Adrenal gland (tissue), 12 donors: Measurements from ENCODE around the gene FARSB. TPM values are rescaled to one million over a fixed set of nuclear protein-coding genes. Genes with fewer than 3 reads are reported as not detected.

Experiments
- DNase-seq, 7 donors: peaks; one replicate each; pipeline ENCODE4 v3.0.0-alpha.2; 2019 to 2020
- H3K27ac ChIP-seq, 5 donors: fragments of 200-600 bp; sonication (generic) in 4 of 5; 1 replicate in 3 of 5; 2 replicates in 2 of 5; pipeline versions ENCODE4 v1.5.1 to v1.8.0; 2016 to 2020; ENCODE audit warnings: mild to moderate bottlenecking in 1 of 5
- H3K27me3 ChIP-seq: fragments of 200-600 bp; 2 replicates; pipeline ENCODE4 v1.8.0; 2021
- H3K36me3 ChIP-seq, 2 donors: fragments of 200-600 bp; replicated peaks in 1 of 2; 1 replicate in 1 of 2; 2 replicates in 1 of 2; pipeline versions ENCODE4 v1.5.1 to v1.8.0; 2018 to 2022
- H3K4me1 ChIP-seq, 2 donors: fragments of 200-600 bp; replicated peaks in 1 of 2; 1 replicate in 1 of 2; 2 replicates in 1 of 2; pipeline versions ENCODE4 v1.5.1 to v1.8.0; 2018 to 2021
- H3K4me3 ChIP-seq, 4 donors: fragments of 200-600 bp; sonication (generic) in 3 of 4; one replicate each; pipeline ENCODE4 v1.5.1; 2016 to 2018
- H3K9me3 ChIP-seq, 3 donors: fragments of 200-600 bp; sonication (generic) in 1 of 3; replicated peaks in 1 of 3; 1 replicate in 2 of 3; 2 replicates in 1 of 3; pipeline versions ENCODE4 v1.5.1 to v1.8.0; 2016 to 2021
- CTCF ChIP-seq, 6 experiments: fragments of 450-650 bp in 4 of 6; fragments of 200-600 bp in 2 of 6; sonication (generic) in 1 of 6; IDR thresholded peaks; 1 replicate in 5 of 6; 2 replicates in 1 of 6; pipeline versions ENCODE4 v1.5.1 to v1.8.0; 2016 to 2021; ENCODE audit warnings: antibody characterized with exemption in 6 of 6, mild to moderate bottlenecking in 2 of 6, moderate library complexity in 1 of 6
- POLR2A ChIP-seq, 2 donors: fragments of 450-650 bp; IDR thresholded peaks; one replicate each; pipeline ENCODE4 v1.6.1; 2017; ENCODE audit warnings: antibody characterized with exemption in 2 of 2, mild to moderate bottlenecking in 2 of 2, moderate library complexity in 1 of 2
- WGBS, 4 donors: extraction: QIAGEN DNeasy Blood & Tissue Kit in 2 of 4; methylation state at CpG; one replicate each; pipeline versions ENCODE4 v1.1.5 to v1.1.7; 2013 to 2017; 5-methylcytosine and 5-hydroxymethylcytosine counted together
- intact Hi-C, 2 donors: fragments of 100-400 bp; cut with DNase I; formaldehyde crosslinking; loops; one replicate each; pipeline versions ENCODE4 v1.14.1 to v1.15.0; 2022 to 2023
- polyA plus RNA-seq, 3 donors: library from polyadenylated mRNA; stranded (reverse); fragments of 200-250 nt in 2 of 3; fragments of 350-450 nt in 1 of 3; fragmentation: Illumina TruSeq in 1 of 3; extraction: RNeasy Lipid Tissue Mini Kit (QIAGEN cat#74804) in 1 of 3; gene quantifications; one replicate each; pipeline ENCODE4 v1.2.3, GENCODE V29; 2013 to 2014
- total RNA-seq, 9 donors: library from RNA; depleted of rRNA in 4 of 9; stranded (reverse); fragments of >200 nt in 4 of 9; fragments of 120-200 nt in 1 of 9; fragmentation: NEBNext Ultra II Directional in 1 of 9; extraction: Animal tissue kit (Norgen Biotek cat#: 25700) in 1 of 9; gene quantifications; one replicate each; pipeline versions ENCODE4 v1.1.0 to v1.2.4, GENCODE V29; 2013 to 2023
- donor health status: healthy with polysubstance abuse.
- donor health status: Bipolar disorder and iron deficiency.
- donor health status: DM: yes; HTN: yes; CAD: no.
- donor health status: DM: no; HTN: no; CAD: no.
- donor health status: DM: no; HTN: no; CAD: no.
- donor health status: DM: yes; HTN: yes; CAD: no.

The FARSB gene
- total and polyA plus RNA-seq, 12 donors, result 7.2 to 55.9 (median 14.0) TPM

DNA sequence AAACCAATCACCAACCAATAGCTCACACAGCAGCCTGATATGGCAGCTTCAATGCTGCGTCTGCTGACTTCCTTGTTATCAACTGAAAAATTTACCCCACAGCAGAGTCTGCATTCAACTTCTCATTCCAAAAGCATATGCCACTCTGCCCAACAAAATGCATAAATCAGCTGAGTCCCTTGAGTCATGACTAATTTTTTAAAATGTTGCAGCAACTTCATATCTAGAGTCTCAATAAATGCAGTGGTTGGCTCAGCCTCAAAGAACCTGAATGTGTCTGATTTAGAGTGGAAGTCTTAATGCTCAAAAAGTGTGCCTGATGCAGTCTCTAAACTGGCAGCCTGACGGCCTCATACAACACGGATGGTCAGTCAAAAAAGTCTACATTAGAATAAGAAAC lies 46.5 kb downstream of the FARSB start:
- no peak overlapping the region for H3K4me3 ChIP-seq
- H3K27me3 ChIP-seq, result no peaks in the 10 kb centered on the region
- H3K36me3 ChIP-seq, result peaks cover 0 to 14% of the 10 kb centered on the region in 2 donors
- TF ChIP-seq CTCF (IDR thresholded peaks at IDR 0.05) (no peak), POLR2A (IDR thresholded peaks at IDR 0.05) (no peak)
- intact Hi-C loops, result no loop called here
- H3K4me1 ChIP-seq, result no peaks in the 10 kb centered on the region
- no peak overlapping the region for H3K27ac ChIP-seq
- WGBS, 4 donors, result 76 to 91% (median 82%) methylated on average over 3 of the region's 3 CpGs
- peak in 1 of 7 donors; percentile 7 for DNase-seq
- no peaks in the 10 kb centered on the region for H3K9me3 ChIP-seq

- intact Hi-C loops, result no loop called here
- no peaks in the 10 kb centered on the region for H3K9me3 ChIP-seq
- H3K36me3 ChIP-seq, result peaks cover 0 to 10% of the 10 kb centered on the region in 2 donors
- 68 to 93% (median 70%) methylated on average over 4 of the region's 4 CpGs for WGBS, 4 donors
- no peak overlapping the region for H3K27ac ChIP-seq
- no peak for TF ChIP-seq CTCF (IDR thresholded peaks at IDR 0.05)
- no peak for TF ChIP-seq POLR2A (IDR thresholded peaks at IDR 0.05)
- no peaks in the 10 kb centered on the region for H3K27me3 ChIP-seq
- no peak overlapping the region for H3K4me3 ChIP-seq
- H3K4me1 ChIP-seq, result no peaks in the 10 kb centered on the region
- DNase-seq, result no peak
Measured at GRCh38 chr2:222608081-222608480, 47.8 kb downstream of the FARSB start.

DNA sequence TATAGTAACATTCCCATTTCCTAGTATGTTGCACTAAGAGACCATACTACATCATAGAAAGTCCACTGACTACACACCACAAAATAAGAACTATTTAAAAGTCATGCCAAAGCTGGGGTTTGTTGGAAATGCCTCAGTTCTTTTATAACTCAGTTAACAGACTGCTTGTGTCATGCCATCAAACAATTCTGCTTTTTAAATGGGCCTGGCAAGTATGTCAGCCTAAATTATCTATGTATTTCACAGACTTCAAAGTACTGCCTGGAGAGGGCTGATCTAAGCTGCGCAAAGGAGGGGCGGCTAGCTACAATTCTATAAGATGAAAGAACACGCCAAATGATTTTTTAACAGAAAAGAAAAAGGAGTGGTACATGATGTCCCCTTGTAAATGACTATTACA lies 49.6 kb downstream of the FARSB start:
- H3K27ac ChIP-seq, result no peak overlapping the region
- H3K9me3 ChIP-seq, result no peaks in the 10 kb centered on the region
- no peak for DNase-seq
- no peak for TF ChIP-seq CTCF (IDR thresholded peaks at IDR 0.05)
- no peak for TF ChIP-seq POLR2A (IDR thresholded peaks at IDR 0.05)
- WGBS, 4 donors, result 93 to 100% (median 97%) methylated on average over 3 of the region's 3 CpGs
- no peaks in the 10 kb centered on the region for H3K4me1 ChIP-seq
- no peaks in the 10 kb centered on the region for H3K36me3 ChIP-seq
- no peak overlapping the region for H3K4me3 ChIP-seq
- intact Hi-C loops, result no loop called here
- no peaks in the 10 kb centered on the region for H3K27me3 ChIP-seq

- H3K27me3 ChIP-seq, result no peaks in the 10 kb centered on the region
- no peaks in the 10 kb centered on the region for H3K9me3 ChIP-seq
- WGBS, 4 donors, result 86 to 92% (median 91%) methylated on average over 5 of the region's 5 CpGs
- DNase-seq, result no peak
- H3K4me3 ChIP-seq, result no peak overlapping the region
- no peaks in the 10 kb centered on the region for H3K36me3 ChIP-seq
- TF ChIP-seq CTCF (IDR thresholded peaks at IDR 0.05) (no peak), POLR2A (IDR thresholded peaks at IDR 0.05) (no peak)
- no peaks in the 10 kb centered on the region for H3K4me1 ChIP-seq
- intact Hi-C loops, result no loop called here
- H3K27ac ChIP-seq, result no peak overlapping the region
Measured at GRCh38 chr2:222604749-222605515, 51.0 kb downstream of the FARSB start.
